CD4-positive, alpha-beta T cell (primary cell): ENCODE data around the gene AOAH. TPM values are rescaled to one million over a fixed set of nuclear protein-coding genes. Genes with fewer than 3 reads are reported as not detected.

ENCODE experiments used
- ATAC-seq: fragments of 200-7000 bp; cut with Tn5 transposase; one replicate; pipeline ENCODE4 v1.10.0; 2022; ENCODE audit warnings: mild to moderate bottlenecking; ENCODE audit not compliant: poor library complexity
- CTCF ChIA-PET: fragments of 350-600 bp; sonication (Branson Sonifier 250); formaldehyde crosslinking; loops from one replicate; lab custom pipeline; 2021; ENCODE audit warnings: antibody characterized with exemption, inconsistent platforms; lab: Charles Lee
- POLR2A ChIA-PET: fragments of 350-600 bp; sonication (Branson Sonifier 250); formaldehyde crosslinking; loops from one replicate; lab custom pipeline; 2021; ENCODE audit warnings: antibody characterized with exemption, inconsistent platforms; lab: Charles Lee
- DNase-seq, 14 experiments: peaks; one replicate each; pipeline ENCODE4 v3.0.0-alpha.2; 2013 to 2020; ENCODE audit warnings: mixed read lengths in 2 of 14
- H3K27ac ChIP-seq, 2 donors: one replicate each; pipeline versions ENCODE4 v1.5.1 to v1.7.0; 2013; ENCODE audit warnings: low read length in 2 of 2, low read depth in 1 of 2, mild to moderate bottlenecking in 1 of 2
- H3K27me3 ChIP-seq, 2 experiments: 1 replicate in 1 of 2; 2 replicates in 1 of 2; pipeline versions ENCODE4 v1.6.1 to v1.7.0; 2013; ENCODE audit warnings: low read length in 2 of 2, control low read depth in 1 of 2, mild to moderate bottlenecking in 1 of 2, moderate library complexity in 1 of 2; ENCODE audit not compliant: insufficient read depth in 2 of 2, control insufficient read depth in 1 of 2
- H3K36me3 ChIP-seq: one replicate; pipeline ENCODE4 v1.6.1; 2013; ENCODE audit warnings: low read length, control low read depth; ENCODE audit not compliant: insufficient read depth
- H3K4me1 ChIP-seq: one replicate; pipeline ENCODE4 v1.6.1; 2013; ENCODE audit warnings: low read length, control low read depth; ENCODE audit not compliant: insufficient read depth
- H3K4me3 ChIP-seq: one replicate; pipeline ENCODE4 v1.5.1; 2013; ENCODE audit warnings: mild to moderate bottlenecking, low read length, moderate library complexity
- H3K9me3 ChIP-seq, 2 experiments: 1 replicate in 1 of 2; 2 replicates in 1 of 2; pipeline versions ENCODE4 v1.6.1 to v1.7.0; 2013; ENCODE audit warnings: low read length in 2 of 2, mild to moderate bottlenecking in 2 of 2, control low read depth in 1 of 2, moderate library complexity in 1 of 2; ENCODE audit not compliant: control insufficient read depth in 1 of 2, insufficient read depth in 1 of 2
- H3K27ac Mint-ChIP-seq: one replicate; pipeline ENCODE4 v1.8.0; 2020; ENCODE audit warnings: mixed read lengths
- H3K27me3 Mint-ChIP-seq: one replicate; pipeline ENCODE4 v1.8.0; 2021; ENCODE audit warnings: mixed read lengths
- H3K36me3 Mint-ChIP-seq: one replicate; pipeline ENCODE4 v1.8.0; 2021; ENCODE audit warnings: low read depth, mixed read lengths
- H3K4me1 Mint-ChIP-seq: one replicate; pipeline ENCODE4 v1.8.0; 2021; ENCODE audit warnings: low read depth, mixed read lengths
- H3K4me3 Mint-ChIP-seq: one replicate; pipeline ENCODE4 v1.8.0; 2020; ENCODE audit warnings: mild to moderate bottlenecking, mixed read lengths
- H3K9me3 Mint-ChIP-seq: one replicate; pipeline ENCODE4 v1.8.0; 2020; ENCODE audit warnings: mixed read lengths
- intact Hi-C, 2 experiments: fragments of 100-400 bp; cut with DNase I in 1 of 2; cut with micrococcal nuclease in 1 of 2; formaldehyde crosslinking; loops; one replicate each; pipeline versions ENCODE4 v1.15.1 to v1.9.0; 2023 to 2025; cut with DNase I, micrococcal nuclease
- total RNA-seq, 174 experiments: library from RNA in 2 of 174; stranded (reverse) in 2 of 174; gene quantifications; one replicate each; pipeline ENCODE4 v1.2.3 and lab custom pipeline; 2021 to 2026
- TF ChIP-seq, protein P1 (sequence below): fragments of 200-600 bp; IDR thresholded peaks from one replicate; pipeline ENCODE4 v1.8.0; 2022; ENCODE audit warnings: antibody characterized with exemption, mild to moderate bottlenecking

Gene AOAH
- total RNA-seq, 2 experiments from 2014 or later: 27.5 to 30.3 TPM

DNA sequence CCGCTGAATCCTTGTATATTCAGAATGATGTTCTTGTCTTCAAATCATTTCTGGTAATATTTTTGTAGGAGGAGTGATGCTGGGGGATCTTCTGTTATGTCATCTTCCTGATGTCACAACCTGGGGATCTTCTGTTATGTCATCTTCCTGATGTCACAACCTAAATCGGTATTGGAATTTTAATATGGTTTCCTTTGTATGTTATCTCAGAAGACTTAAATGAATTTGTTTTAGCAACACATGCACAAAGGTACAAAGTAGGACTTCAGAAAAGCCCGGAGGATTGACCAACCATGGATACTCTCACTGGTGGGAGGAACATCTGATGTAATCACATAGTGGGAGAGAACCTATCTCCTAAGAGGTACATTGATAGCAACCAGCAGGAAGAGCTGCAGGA, 9.1 kb upstream of the AOAH start:
- ChIA-PET CTCF (interaction anchor here (1.2 kb wide), 1 partner anchor 63 kb away, joined by 4 read pairs; no protein-coding TSS in a partner anchor), POLR2A (no interaction called here)
- DNase-seq: no peak
- TF ChIP-seq, protein P1, sequence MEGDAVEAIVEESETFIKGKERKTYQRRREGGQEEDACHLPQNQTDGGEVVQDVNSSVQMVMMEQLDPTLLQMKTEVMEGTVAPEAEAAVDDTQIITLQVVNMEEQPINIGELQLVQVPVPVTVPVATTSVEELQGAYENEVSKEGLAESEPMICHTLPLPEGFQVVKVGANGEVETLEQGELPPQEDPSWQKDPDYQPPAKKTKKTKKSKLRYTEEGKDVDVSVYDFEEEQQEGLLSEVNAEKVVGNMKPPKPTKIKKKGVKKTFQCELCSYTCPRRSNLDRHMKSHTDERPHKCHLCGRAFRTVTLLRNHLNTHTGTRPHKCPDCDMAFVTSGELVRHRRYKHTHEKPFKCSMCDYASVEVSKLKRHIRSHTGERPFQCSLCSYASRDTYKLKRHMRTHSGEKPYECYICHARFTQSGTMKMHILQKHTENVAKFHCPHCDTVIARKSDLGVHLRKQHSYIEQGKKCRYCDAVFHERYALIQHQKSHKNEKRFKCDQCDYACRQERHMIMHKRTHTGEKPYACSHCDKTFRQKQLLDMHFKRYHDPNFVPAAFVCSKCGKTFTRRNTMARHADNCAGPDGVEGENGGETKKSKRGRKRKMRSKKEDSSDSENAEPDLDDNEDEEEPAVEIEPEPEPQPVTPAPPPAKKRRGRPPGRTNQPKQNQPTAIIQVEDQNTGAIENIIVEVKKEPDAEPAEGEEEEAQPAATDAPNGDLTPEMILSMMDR: no peak
- Mint-ChIP-seq H3K36me3 (no peaks in the 10 kb centered on the region), H3K9me3 (no peaks in the 10 kb centered on the region), H3K27me3 (no peaks in the 10 kb centered on the region), H3K27ac (no peak overlapping the region), H3K4me3 (no peak overlapping the region), H3K4me1 (peaks cover 30% of the 10 kb centered on the region)
- intact Hi-C loops: loop anchor here in 1 of 2 experiments (5.0 kb wide), 1 partner anchor 39 kb away; no protein-coding TSS in a partner anchor
- peaks cover 0 to 3% of the 10 kb centered on the region in 2 experiments for H3K9me3 ChIP-seq
- peaks cover 13% of the 10 kb centered on the region for H3K4me1 ChIP-seq
- no peaks in the 10 kb centered on the region for H3K27me3 ChIP-seq
- no peaks in the 10 kb centered on the region for H3K36me3 ChIP-seq
- no peak for ATAC-seq
- H3K4me3 ChIP-seq: no peak overlapping the region
- no peak overlapping the region for H3K27ac ChIP-seq

DNA sequence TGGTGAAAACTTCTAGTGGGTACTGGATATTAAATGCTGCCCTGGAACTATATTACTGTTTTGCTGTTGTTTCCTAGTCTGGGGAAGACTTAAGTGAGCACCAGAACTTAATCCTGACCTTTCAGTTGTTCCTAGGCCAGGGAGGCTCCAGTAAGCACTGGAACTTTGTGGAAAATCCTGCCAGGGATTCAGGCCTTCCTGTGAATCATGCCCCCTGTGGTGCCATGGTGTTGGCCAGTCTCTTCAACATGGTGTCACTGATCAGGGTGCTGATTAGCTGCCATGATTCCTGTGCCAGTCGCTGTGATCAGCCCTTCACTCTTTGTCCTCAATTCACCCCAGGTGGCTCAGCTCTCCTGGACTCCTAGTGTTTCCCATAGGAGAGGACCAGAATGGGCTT, 8.5 kb upstream of the AOAH start:
- POLR2A ChIA-PET: no interaction called here
- Histone ChIP-seq H3K27me3 (no peaks in the 10 kb centered on the region), H3K27ac (no peak overlapping the region), H3K36me3 (no peaks in the 10 kb centered on the region), H3K9me3 (peaks cover 0 to 3% of the 10 kb centered on the region in 2 experiments), H3K4me1 (peaks cover 13% of the 10 kb centered on the region), H3K4me3 (no peak overlapping the region)
- intact Hi-C loops: loop anchor here in 1 of 2 experiments (5.0 kb wide), 1 partner anchor 39 kb away; no protein-coding TSS in a partner anchor
- H3K4me1 Mint-ChIP-seq: peaks cover 32% of the 10 kb centered on the region
- H3K9me3 Mint-ChIP-seq: no peaks in the 10 kb centered on the region
- H3K4me3 Mint-ChIP-seq: no peak overlapping the region
- H3K36me3 Mint-ChIP-seq: no peaks in the 10 kb centered on the region
- DNase-seq (no peak), ATAC-seq (no peak)
- TF ChIP-seq, protein P1: no peak
- CTCF ChIA-PET: interaction anchor here (1.2 kb wide), 1 partner anchor 62 kb away, joined by 4 read pairs; no protein-coding TSS in a partner anchor
- H3K27ac Mint-ChIP-seq: no peak overlapping the region
- H3K27me3 Mint-ChIP-seq: no peaks in the 10 kb centered on the region

DNA sequence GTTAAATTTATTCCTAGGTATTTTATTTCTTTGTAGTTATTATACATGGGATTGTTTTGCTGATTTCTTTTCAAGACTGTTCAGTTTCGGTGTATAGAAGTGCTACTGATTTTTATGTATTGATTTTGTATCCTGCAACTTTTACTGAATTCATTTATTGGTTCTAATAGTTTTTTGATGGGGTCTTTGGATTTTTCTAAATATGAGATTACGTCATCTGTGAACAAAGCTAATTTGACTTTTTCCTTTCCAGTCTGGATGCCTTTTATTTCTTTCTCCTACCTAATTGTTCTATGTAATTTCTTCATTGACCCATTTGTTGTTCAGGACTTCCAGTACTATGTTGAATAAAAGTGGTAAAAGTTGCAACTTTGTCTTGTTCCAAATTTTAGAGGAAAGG, 5.8 kb upstream of the AOAH start:
- no peaks in the 10 kb centered on the region for H3K27me3 ChIP-seq
- no peak overlapping the region for H3K4me3 Mint-ChIP-seq
- TF ChIP-seq, protein P1: no peak
- H3K4me3 ChIP-seq: no peak overlapping the region
- DNase-seq (no peak), ATAC-seq (no peak)
- H3K27ac Mint-ChIP-seq: no peak overlapping the region
- peaks cover 42% of the 10 kb centered on the region for H3K4me1 Mint-ChIP-seq
- no peaks in the 10 kb centered on the region for H3K36me3 Mint-ChIP-seq
- CTCF ChIA-PET: no interaction called here
- no peaks in the 10 kb centered on the region for H3K27me3 Mint-ChIP-seq
- intact Hi-C loops: loop anchor here in 1 of 2 experiments (5.0 kb wide), 1 partner anchor 42 kb away; no protein-coding TSS in a partner anchor
- no peaks in the 10 kb centered on the region for H3K9me3 Mint-ChIP-seq
- peaks cover 25% of the 10 kb centered on the region for H3K4me1 ChIP-seq
- POLR2A ChIA-PET: no interaction called here
- H3K27ac ChIP-seq: no peak overlapping the region
- H3K9me3 ChIP-seq: peaks cover 0 to 3% of the 10 kb centered on the region in 2 experiments
- no peaks in the 10 kb centered on the region for H3K36me3 ChIP-seq
